K562 (cell line): ENCODE data around the gene FAM83G.

ENCODE experiments used
- CBX2 ChIP-seq: fragments of 200-600 bp; sonication (generic); IDR thresholded peaks from one replicate; pipeline ENCODE4 v1.6.1; 2012; ENCODE audit warnings: mild to moderate bottlenecking, low read length, inconsistent platforms; ENCODE audit not compliant: insufficient read depth, poor library complexity, severe bottlenecking
- HDAC1 ChIP-seq, 2 experiments: fragments of 450-650 bp; IDR thresholded peaks; 2 replicates each; pipeline ENCODE4 v1.6.1; 2016 to 2017; ENCODE audit warnings: inconsistent platforms in 1 of 2, mild to moderate bottlenecking in 1 of 2, moderate library complexity in 1 of 2
- KDM4B ChIP-seq, 2 experiments: fragments of 450-650 bp in 1 of 2; sonication (generic) in 1 of 2; IDR thresholded peaks; 2 replicates each; pipeline ENCODE4 v1.6.1; 2016 to 2017; ENCODE audit warnings: borderline replicate concordance in 2 of 2, antibody characterized with exemption in 1 of 2, low read depth in 1 of 2, mild to moderate bottlenecking in 1 of 2
- MXI1 ChIP-seq: IDR thresholded peaks from 2 replicates; pipeline ENCODE4 v1.6.1; 2011; ENCODE audit warnings: low read depth, mild to moderate bottlenecking, improper control_type of control experiment, low read length
- NRF1 ChIP-seq, 2 experiments: fragments of 450-650 bp; IDR thresholded peaks in 1 of 2; conservative IDR thresholded peaks in 1 of 2; 2 replicates each; pipeline ENCODE4 v1.6.1; 2014; ENCODE audit warnings: mild to moderate bottlenecking in 2 of 2
- REST ChIP-seq, 2 experiments: fragments of 450-650 bp; formaldehyde crosslinking in 1 of 2; IDR thresholded peaks; 2 replicates each; pipeline versions ENCODE4 v1.4.0 to v1.6.1; 2014 to 2020; ENCODE audit warnings: mild to moderate bottlenecking in 2 of 2, borderline replicate concordance in 1 of 2, low read depth in 1 of 2
- ZFX ChIP-seq: sonication (generic); formaldehyde crosslinking; IDR thresholded peaks from 2 replicates; pipeline ENCODE4 v1.8.0; 2022; ENCODE audit warnings: mild to moderate bottlenecking, missing genetic modification reagents, moderate library complexity

- TF ChIP-seq CBX2 (no peak), KDM4B (IDR thresholded peaks at IDR 0.05; ENCODE audit: borderline replicate concordance in 2 of 2, low read depth in 1 of 2) (no peak), REST (IDR thresholded peaks at IDR 0.05; ENCODE audit: borderline replicate concordance) (no peak), REST (CRISPR knock-in tag; IDR thresholded peaks at IDR 0.05; ENCODE audit: low read depth) (no peak), NRF1 (conservative IDR thresholded peaks at IDR 0.05 in 1 of 2, IDR thresholded peaks at IDR 0.05 in 1 of 2) (no peak), MXI1 (no peak), HDAC1 (IDR thresholded peaks at IDR 0.05) (no peak), ZFX (CRISPR knock-in tag) (no peak)
Measured at GRCh38 chr17:18968345-18968744, 36.2 kb downstream of the FAM83G start.
